HepG2 (cell line): ENCODE data around the gene UTS2R. TPM values are rescaled to one million over a fixed set of nuclear protein-coding genes. Genes with fewer than 3 reads are reported as not detected.
A peak's percentile ranks its signal among the peaks of the same experiment; 100 is the strongest.

ENCODE experiments used
- ATRX ChIP-seq: sonication (generic); formaldehyde crosslinking; IDR thresholded peaks from 2 replicates; pipeline ENCODE4 v1.4.0; 2020; ENCODE audit warnings: missing genetic modification reagents, borderline replicate concordance
- ELF4 ChIP-seq: sonication (generic); formaldehyde crosslinking; IDR thresholded peaks from 2 replicates; pipeline ENCODE4 v1.5.0; 2020; ENCODE audit warnings: missing genetic modification reagents, mild to moderate bottlenecking, moderate library complexity, borderline replicate concordance
- FOXC1 ChIP-seq: sonication (generic); formaldehyde crosslinking; IDR thresholded peaks from 2 replicates; pipeline ENCODE4 v1.8.0; 2022; ENCODE audit warnings: mild to moderate bottlenecking, missing genetic modification reagents, borderline replicate concordance
- HIVEP1 ChIP-seq: sonication (generic); formaldehyde crosslinking; IDR thresholded peaks from 2 replicates; pipeline ENCODE4 v1.4.0; 2020; ENCODE audit warnings: mild to moderate bottlenecking, missing genetic modification reagents
- HOXA3 ChIP-seq: sonication (generic); formaldehyde crosslinking; IDR thresholded peaks from 2 replicates; pipeline ENCODE4 v1.5.0; 2020; ENCODE audit warnings: missing genetic modification reagents
- KDM5A ChIP-seq: fragments of 200-600 bp; sonication (generic); IDR thresholded peaks from 2 replicates; pipeline ENCODE4 v1.7.0; 2018; ENCODE audit warnings: antibody characterized with exemption, mild to moderate bottlenecking, low read length, borderline replicate concordance
- NPAS2 ChIP-seq: sonication (generic); formaldehyde crosslinking; IDR thresholded peaks from 2 replicates; pipeline ENCODE4 v1.8.0; 2022; ENCODE audit warnings: mild to moderate bottlenecking, missing genetic modification reagents, borderline replicate concordance
- RXRA ChIP-seq: sonication (generic); formaldehyde crosslinking; IDR thresholded peaks from 2 replicates; pipeline ENCODE4 v1.5.1; 2020; ENCODE audit warnings: missing genetic modification reagents
- RXRB ChIP-seq: IDR thresholded peaks from 2 replicates; pipeline ENCODE4 v1.6.1; 2016; ENCODE audit warnings: borderline replicate concordance, missing genetic modification reagents, missing compliant biosample characterization
- SOX5 ChIP-seq: IDR thresholded peaks from 2 replicates; pipeline ENCODE4 v1.6.1; 2016; ENCODE audit warnings: borderline replicate concordance
- SRF ChIP-seq: IDR thresholded peaks from 2 replicates; pipeline ENCODE4 v1.6.1; 2011; ENCODE audit warnings: mild to moderate bottlenecking, low read depth, low read length, moderate library complexity
- ZFP36L1 ChIP-seq: sonication (generic); formaldehyde crosslinking; IDR thresholded peaks from 2 replicates; pipeline ENCODE4 v1.8.0; 2022; ENCODE audit warnings: mild to moderate bottlenecking, missing genetic modification reagents, moderate library complexity
- ZNF484 ChIP-seq: sonication (generic); formaldehyde crosslinking; IDR thresholded peaks from 2 replicates; pipeline ENCODE4 v1.5.1; 2020; ENCODE audit warnings: mild to moderate bottlenecking, low read depth, missing genetic modification reagents, borderline replicate concordance
- ZNF605 ChIP-seq: sonication (generic); formaldehyde crosslinking; IDR thresholded peaks from 2 replicates; pipeline ENCODE4 v1.8.0; 2022; ENCODE audit warnings: mild to moderate bottlenecking, missing genetic modification reagents
- ZNF614 ChIP-seq: IDR thresholded peaks from 2 replicates; pipeline ENCODE4 v1.6.1; 2018; ENCODE audit warnings: missing biosample characterization, missing genetic modification reagents, inconsistent platforms, borderline replicate concordance
- ZNF761 ChIP-seq: sonication (generic); formaldehyde crosslinking; conservative IDR thresholded peaks from 2 replicates; pipeline ENCODE4 v1.4.0; 2020; ENCODE audit warnings: mild to moderate bottlenecking, missing genetic modification reagents
- ZSCAN31 ChIP-seq: sonication (generic); formaldehyde crosslinking; IDR thresholded peaks from 2 replicates; pipeline ENCODE4 v1.5.0; 2020; ENCODE audit warnings: low read depth, mild to moderate bottlenecking, missing genetic modification reagents
- ZZZ3 ChIP-seq: sonication (generic); formaldehyde crosslinking; IDR thresholded peaks from 2 replicates; pipeline ENCODE4 v1.4.0; 2020; ENCODE audit warnings: missing genetic modification reagents, mild to moderate bottlenecking, borderline replicate concordance
- polyA plus RNA-seq, 8 experiments: library from polyadenylated mRNA; depleted of rRNA in 3 of 8; stranded (reverse) in 7 of 8; unstranded in 1 of 8; fragments of >200 nt; fragmentation: Illumina TruSeq in 4 of 8; extraction: Trizol in 4 of 8; gene quantifications; 2 replicates each; pipeline versions ENCODE4 v1.2.1 to v1.2.3, GENCODE V29; 2011 to 2016; ENCODE audit warnings: low read depth in 4 of 8, missing spikeins in 1 of 8, mixed read lengths in 1 of 8; ENCODE audit not compliant: insufficient read depth in 1 of 8
- total RNA-seq, 5 experiments: library from RNA; depleted of rRNA; stranded (reverse); fragments of >200 nt; fragmentation: Illumina TruSeq; extraction: Trizol; gene quantifications; 2 replicates each; pipeline ENCODE4 v1.2.3, GENCODE V29; 2016; ENCODE audit warnings: low read depth in 1 of 5
- TF ChIP-seq, protein P1 (sequence below), 2 experiments: sonication (generic) in 1 of 2; formaldehyde crosslinking in 1 of 2; IDR thresholded peaks; 2 replicates each; pipeline versions ENCODE4 v1.6.1 to v1.9.0; 2014 to 2022; ENCODE audit warnings: antibody characterized with exemption in 1 of 2, borderline replicate concordance in 1 of 2, inconsistent platforms in 1 of 2, low read depth in 1 of 2, missing genetic modification reagents in 1 of 2
- TF ChIP-seq, protein P2 (sequence below): sonication (generic); formaldehyde crosslinking; IDR thresholded peaks from 2 replicates; pipeline ENCODE4 v1.5.0; 2020; ENCODE audit warnings: missing genetic modification reagents
- TF ChIP-seq, protein P3 (sequence below): sonication (generic); formaldehyde crosslinking; IDR thresholded peaks from 2 replicates; pipeline ENCODE4 v1.5.1; 2020; ENCODE audit warnings: mild to moderate bottlenecking, missing genetic modification reagents, moderate library complexity

The UTS2R gene
- total and polyA plus RNA-seq, 2 of the 13 experiments (the other 11 are each of a cell fraction or from before 2014, with no cell fraction given) = 0.13 to 0.15 TPM

DNA sequence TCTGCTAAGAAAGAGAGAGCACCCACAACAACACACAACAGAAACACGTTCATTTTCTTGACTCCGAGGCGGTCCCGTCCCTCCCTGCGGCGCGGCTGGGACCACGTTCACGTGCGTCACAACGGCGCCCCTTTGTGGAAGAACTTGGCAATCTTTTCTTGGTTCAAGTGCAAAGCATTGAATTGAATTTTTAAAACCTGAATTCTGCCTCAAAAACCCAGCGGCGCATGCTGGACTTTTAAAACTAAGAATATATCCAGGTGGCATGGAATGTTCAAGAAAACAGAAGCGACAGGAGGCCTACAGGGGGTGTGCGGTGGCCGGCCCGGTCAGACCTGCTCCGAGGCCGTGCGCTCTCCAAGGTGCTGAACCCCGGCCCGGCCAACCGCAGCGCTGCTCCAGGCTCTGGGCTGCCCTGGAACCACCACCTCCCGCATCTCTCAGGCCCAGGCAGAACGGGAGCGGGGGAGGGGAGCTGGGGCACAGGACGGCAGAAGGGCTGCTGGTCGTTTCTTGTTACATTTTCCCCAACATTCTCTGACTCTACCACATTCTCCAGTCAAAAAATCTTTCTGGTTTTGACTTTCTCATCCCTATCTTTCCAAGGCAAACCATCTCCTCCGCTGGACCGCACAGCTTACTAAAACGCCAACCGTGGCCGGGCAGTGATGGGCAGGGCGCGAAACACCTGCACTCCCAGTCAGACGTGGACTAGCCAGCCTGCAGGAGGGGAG lies 43.1 kb downstream of the UTS2R start (continued):
- TF ChIP-seq ZNF484 (CRISPR knock-in tag) = peak; percentile 86; the same call in 1 of the 2 replicates
- TF ChIP-seq ZNF761 (CRISPR knock-in tag) = no peak
- TF ChIP-seq ZNF605 = peak; percentile 97
- TF ChIP-seq ATRX (CRISPR knock-in tag) = no peak
- TF ChIP-seq ZFP36L1 (CRISPR knock-in tag) = 0 out of 2 replicates have a peak, but pooled peaks have one; percentile 80
- peak; percentile 61 for TF ChIP-seq HIVEP1 (CRISPR knock-in tag)
- TF ChIP-seq, protein P1, sequence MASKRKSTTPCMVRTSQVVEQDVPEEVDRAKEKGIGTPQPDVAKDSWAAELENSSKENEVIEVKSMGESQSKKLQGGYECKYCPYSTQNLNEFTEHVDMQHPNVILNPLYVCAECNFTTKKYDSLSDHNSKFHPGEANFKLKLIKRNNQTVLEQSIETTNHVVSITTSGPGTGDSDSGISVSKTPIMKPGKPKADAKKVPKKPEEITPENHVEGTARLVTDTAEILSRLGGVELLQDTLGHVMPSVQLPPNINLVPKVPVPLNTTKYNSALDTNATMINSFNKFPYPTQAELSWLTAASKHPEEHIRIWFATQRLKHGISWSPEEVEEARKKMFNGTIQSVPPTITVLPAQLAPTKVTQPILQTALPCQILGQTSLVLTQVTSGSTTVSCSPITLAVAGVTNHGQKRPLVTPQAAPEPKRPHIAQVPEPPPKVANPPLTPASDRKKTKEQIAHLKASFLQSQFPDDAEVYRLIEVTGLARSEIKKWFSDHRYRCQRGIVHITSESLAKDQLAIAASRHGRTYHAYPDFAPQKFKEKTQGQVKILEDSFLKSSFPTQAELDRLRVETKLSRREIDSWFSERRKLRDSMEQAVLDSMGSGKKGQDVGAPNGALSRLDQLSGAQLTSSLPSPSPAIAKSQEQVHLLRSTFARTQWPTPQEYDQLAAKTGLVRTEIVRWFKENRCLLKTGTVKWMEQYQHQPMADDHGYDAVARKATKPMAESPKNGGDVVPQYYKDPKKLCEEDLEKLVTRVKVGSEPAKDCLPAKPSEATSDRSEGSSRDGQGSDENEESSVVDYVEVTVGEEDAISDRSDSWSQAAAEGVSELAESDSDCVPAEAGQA (IDR thresholded peaks at IDR 0.05; ENCODE audit: low read depth) = no peak
- TF ChIP-seq, protein P1 (CRISPR knock-in tag; IDR thresholded peaks at IDR 0.05; ENCODE audit: borderline replicate concordance) = peak; percentile 97
- 0 out of 2 replicates have a peak, but pooled peaks have one; percentile 66 for TF ChIP-seq ZNF614
- TF ChIP-seq, protein P2, sequence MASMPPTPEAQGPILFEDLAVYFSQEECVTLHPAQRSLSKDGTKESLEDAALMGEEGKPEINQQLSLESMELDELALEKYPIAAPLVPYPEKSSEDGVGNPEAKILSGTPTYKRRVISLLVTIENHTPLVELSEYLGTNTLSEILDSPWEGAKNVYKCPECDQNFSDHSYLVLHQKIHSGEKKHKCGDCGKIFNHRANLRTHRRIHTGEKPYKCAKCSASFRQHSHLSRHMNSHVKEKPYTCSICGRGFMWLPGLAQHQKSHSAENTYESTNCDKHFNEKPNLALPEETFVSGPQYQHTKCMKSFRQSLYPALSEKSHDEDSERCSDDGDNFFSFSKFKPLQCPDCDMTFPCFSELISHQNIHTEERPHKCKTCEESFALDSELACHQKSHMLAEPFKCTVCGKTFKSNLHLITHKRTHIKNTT (CRISPR knock-in tag) = no peak
- TF ChIP-seq SOX5 (CRISPR knock-in tag) = peak; percentile 42; the same call in 1 of the 2 replicates
- TF ChIP-seq, protein P3, sequence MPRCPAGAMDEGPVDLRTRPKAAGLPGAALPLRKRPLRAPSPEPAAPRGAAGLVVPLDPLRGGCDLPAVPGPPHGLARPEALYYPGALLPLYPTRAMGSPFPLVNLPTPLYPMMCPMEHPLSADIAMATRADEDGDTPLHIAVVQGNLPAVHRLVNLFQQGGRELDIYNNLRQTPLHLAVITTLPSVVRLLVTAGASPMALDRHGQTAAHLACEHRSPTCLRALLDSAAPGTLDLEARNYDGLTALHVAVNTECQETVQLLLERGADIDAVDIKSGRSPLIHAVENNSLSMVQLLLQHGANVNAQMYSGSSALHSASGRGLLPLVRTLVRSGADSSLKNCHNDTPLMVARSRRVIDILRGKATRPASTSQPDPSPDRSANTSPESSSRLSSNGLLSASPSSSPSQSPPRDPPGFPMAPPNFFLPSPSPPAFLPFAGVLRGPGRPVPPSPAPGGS (CRISPR knock-in tag) = peak; percentile 92
- TF ChIP-seq NPAS2 (CRISPR knock-in tag) = no peak
- peak; percentile 85 for TF ChIP-seq ZSCAN31 (CRISPR knock-in tag)
- TF ChIP-seq KDM5A = peak; percentile 64; the same call in 1 of the 2 replicates
- TF ChIP-seq RXRA (CRISPR knock-in tag) = peak; percentile 61; the same call in 1 of the 2 replicates
- peak; percentile 61 for TF ChIP-seq RXRB (CRISPR knock-in tag)
- TF ChIP-seq SRF = no peak
- 0 out of 2 replicates have a peak, but pooled peaks have one; percentile 47 for TF ChIP-seq ELF4
- no peak for TF ChIP-seq ZZZ3 (CRISPR knock-in tag)
- peak; percentile 90 for TF ChIP-seq HOXA3 (CRISPR knock-in tag)
- TF ChIP-seq FOXC1 (CRISPR knock-in tag) = peak; percentile 84; the same call in 1 of the 2 replicates
